Epithelial cell of prostate (primary cell): ENCODE results near the gene CRYBG2.
A peak's percentile ranks its signal among the peaks of the same experiment; 100 is the strongest.
"Not testable (repeated sequence)": the region's sequence is repeated elsewhere in the genome, so short reads cannot be mapped to it uniquely, and the experiment has no call there.

Source experiments
- DNase-seq: peaks from one replicate; pipeline ENCODE4 v3.0.0-alpha.2; 2011; ENCODE audit warnings: low read depth, low spot score
- H3K27ac ChIP-seq: fragments of 450-650 bp; 2 replicates; pipeline ENCODE4 v1.5.1; 2017; ENCODE audit warnings: mild to moderate bottlenecking

CRYBG2 gene

GRCh38 chr1:26352338-26352679 is 1.6 kb downstream of the CRYBG2 start:
- H3K27ac ChIP-seq: peak overlapping the region; percentile 90
- DNase-seq: no peak

GRCh38 chr1:26351590-26352337 is 2.2 kb downstream of the CRYBG2 start:
- peak; percentile 96 for DNase-seq
- peak overlapping the region; percentile 90 for H3K27ac ChIP-seq

GRCh38 chr1:26350701-26351589 is 3.0 kb downstream of the CRYBG2 start:
- peak overlapping the region; percentile 90 for H3K27ac ChIP-seq
- no peak for DNase-seq

GRCh38 chr1:26350343-26350700 is 3.6 kb downstream of the CRYBG2 start:
- peak overlapping the region; percentile 90 for H3K27ac ChIP-seq
- no peak for DNase-seq

GRCh38 chr1:26349877-26350244 is 4.1 kb downstream of the CRYBG2 start:
- H3K27ac ChIP-seq: peak overlapping the region; percentile 90
- DNase-seq: no peak

- H3K27ac ChIP-seq: peak overlapping the region; percentile 90
- DNase-seq: no peak
These were observed 4.6 kb downstream of the CRYBG2 start for GRCh38 chr1:26349188-26349876.

GRCh38 chr1:26346274-26347033 is 7.5 kb downstream of the CRYBG2 start:
- no peak for DNase-seq
- no peak overlapping the region for H3K27ac ChIP-seq

GRCh38 chr1:26345718-26346117 is 8.2 kb downstream of the CRYBG2 start:
- no peak for DNase-seq
- H3K27ac ChIP-seq: no peak overlapping the region

- no peak overlapping the region for H3K27ac ChIP-seq
These were observed 9.6 kb downstream of the CRYBG2 start for GRCh38 chr1:26344147-26344920.

GRCh38 chr1:26340047-26340481 is 13.9 kb downstream of the CRYBG2 start:
- DNase-seq: no peak
- peak overlapping the region; percentile 64 for H3K27ac ChIP-seq

More at GRCh38 chr1:26344147-26344920, 9.6 kb downstream of the CRYBG2 start:
- DNase-seq: no peak

- peak overlapping the region; percentile 64 for H3K27ac ChIP-seq
- no peak for DNase-seq
These were observed 15.3 kb downstream of the CRYBG2 start for GRCh38 chr1:26338670-26339069.

- no peak overlapping the region for H3K27ac ChIP-seq
- DNase-seq: no peak
These were observed 16.3 kb downstream of the CRYBG2 start for GRCh38 chr1:26337625-26338024.

- peak overlapping the region; percentile 63 for H3K27ac ChIP-seq
- no peak for DNase-seq
These were observed 16.8 kb downstream of the CRYBG2 start for GRCh38 chr1:26337206-26337535.

- peak overlapping the region; percentile 63 for H3K27ac ChIP-seq
- DNase-seq: no peak
These were observed 17.3 kb downstream of the CRYBG2 start for GRCh38 chr1:26336477-26337205.

GRCh38 chr1:26335774-26336476 is 18.0 kb downstream of the CRYBG2 start:
- peak overlapping the region; percentile 63 for H3K27ac ChIP-seq
- DNase-seq: no peak

GRCh38 chr1:26333312-26333711 is 20.6 kb downstream of the CRYBG2 start:
- H3K27ac ChIP-seq, DNase-seq: not testable (repeated sequence)

- DNase-seq: no peak
- peak overlapping the region; percentile 51 for H3K27ac ChIP-seq
These were observed 23.7 kb downstream of the CRYBG2 start for GRCh38 chr1:26330276-26330675.

GRCh38 chr1:26329380-26329779 is 24.6 kb downstream of the CRYBG2 start:
- peak overlapping the region; percentile 51 for H3K27ac ChIP-seq
- DNase-seq: not testable (repeated sequence)
